Measurements from ENCODE around the gene ASXL1. TPM values are rescaled to one million over a fixed set of nuclear protein-coding genes. Genes with fewer than 3 reads are reported as not detected.

Gene ASXL1
- total RNA-seq, 1 donor from 2014 or later: 90.8 TPM

- H3K9me3 Mint-ChIP-seq (ENCODE audit: unreplicated experiment): no peaks in the 10 kb centered on the region
- H3K36me3 Mint-ChIP-seq (ENCODE audit: low read depth, unreplicated experiment): peaks cover 17% of the 10 kb centered on the region
- peak overlapping the region; percentile 90 for H3K4me3 Mint-ChIP-seq (ENCODE audit: unreplicated experiment)
- peaks cover 23% of the 10 kb centered on the region for H3K27me3 Mint-ChIP-seq (ENCODE audit: unreplicated experiment)
- no peak overlapping the region for H3K27ac Mint-ChIP-seq (ENCODE audit: unreplicated experiment)
- peak; percentile 90 for DNase-seq (ENCODE audit: low spot score)
- H3K4me1 Mint-ChIP-seq (ENCODE audit: unreplicated experiment): peaks cover 55% of the 10 kb centered on the region
- no peak for TF ChIP-seq CTCF (IDR thresholded peaks at IDR 0.05; ENCODE audit: unreplicated experiment)
Observed at GRCh38 chr20:32483351-32484224, 125.5 kb downstream of the ASXL1 start.

- peak overlapping the region; percentile 95 for H3K27ac Mint-ChIP-seq (ENCODE audit: unreplicated experiment)
- H3K9me3 Mint-ChIP-seq (ENCODE audit: unreplicated experiment): no peaks in the 10 kb centered on the region
- peaks cover 20% of the 10 kb centered on the region for H3K36me3 Mint-ChIP-seq (ENCODE audit: low read depth, unreplicated experiment)
- H3K4me3 Mint-ChIP-seq (ENCODE audit: unreplicated experiment): peak overlapping the region; percentile 92
- peak; percentile 65 for DNase-seq (ENCODE audit: low spot score)
- H3K27me3 Mint-ChIP-seq (ENCODE audit: unreplicated experiment): peaks cover 22% of the 10 kb centered on the region
- H3K4me1 Mint-ChIP-seq (ENCODE audit: unreplicated experiment): peaks cover 47% of the 10 kb centered on the region
- no peak for TF ChIP-seq CTCF (IDR thresholded peaks at IDR 0.05; ENCODE audit: unreplicated experiment)
Observed at GRCh38 chr20:32484225-32484957, 126.3 kb downstream of the ASXL1 start.

GRCh38 chr20:32484958-32485769 is 127.0 kb downstream of the ASXL1 start:
- Mint-ChIP-seq H3K9me3 (ENCODE audit: unreplicated experiment) (no peaks in the 10 kb centered on the region), H3K4me1 (ENCODE audit: unreplicated experiment) (peaks cover 39% of the 10 kb centered on the region), H3K27me3 (ENCODE audit: unreplicated experiment) (peaks cover 20% of the 10 kb centered on the region), H3K36me3 (ENCODE audit: low read depth, unreplicated experiment) (peaks cover 14% of the 10 kb centered on the region), H3K4me3 (ENCODE audit: unreplicated experiment) (peak overlapping the region; percentile 92), H3K27ac (ENCODE audit: unreplicated experiment) (peak overlapping the region; percentile 95)
- peak; percentile 65 for DNase-seq (ENCODE audit: low spot score)
- TF ChIP-seq CTCF (IDR thresholded peaks at IDR 0.05; ENCODE audit: unreplicated experiment): peak; percentile 71

GRCh38 chr20:32485770-32486478 is 127.8 kb downstream of the ASXL1 start:
- DNase-seq (ENCODE audit: low spot score): no peak
- peaks cover 36% of the 10 kb centered on the region for H3K4me1 Mint-ChIP-seq (ENCODE audit: unreplicated experiment)
- H3K27ac Mint-ChIP-seq (ENCODE audit: unreplicated experiment): peak overlapping the region; percentile 95
- H3K36me3 Mint-ChIP-seq (ENCODE audit: low read depth, unreplicated experiment): peaks cover 11% of the 10 kb centered on the region
- H3K4me3 Mint-ChIP-seq (ENCODE audit: unreplicated experiment): peak overlapping the region; percentile 92
- TF ChIP-seq CTCF (IDR thresholded peaks at IDR 0.05; ENCODE audit: unreplicated experiment): no peak
- H3K27me3 Mint-ChIP-seq (ENCODE audit: unreplicated experiment): peaks cover 14% of the 10 kb centered on the region
- no peaks in the 10 kb centered on the region for H3K9me3 Mint-ChIP-seq (ENCODE audit: unreplicated experiment)

Data from endothelial cell (in vitro differentiated cells).